KG1 (cell line): ENCODE measurements around the gene EVC.

ENCODE experiments used
- DNase-seq: peaks from one replicate; lab custom pipeline; 2025; lab: John Stamatoyannopoulos, UW

Gene EVC

GRCh38 chr4:5710961-5711478, at the start of gene EVC:
EVC (plus strand) TSS chr4:5711201; CDS start chr4:5711381, 180 bp downstream.
- DNase-seq = no peak

DNA sequence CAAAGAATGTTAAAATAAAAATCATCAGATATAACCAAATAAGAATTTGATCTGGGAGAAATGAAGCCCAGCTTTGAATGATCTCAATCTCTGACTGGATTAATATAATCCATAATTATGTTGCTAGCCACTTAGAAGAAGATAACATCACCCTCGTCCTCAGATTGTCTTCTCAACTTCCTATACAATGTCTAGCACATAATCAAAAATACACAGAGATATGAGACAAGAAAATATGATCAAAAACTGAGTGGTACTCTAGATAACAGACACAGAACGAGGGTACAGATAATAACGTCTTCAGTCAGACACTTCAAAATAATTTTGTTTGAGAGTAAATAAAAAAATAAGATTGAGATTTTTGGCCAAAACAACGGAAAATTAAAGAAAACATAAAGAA, 49.8 kb upstream of the EVC start:
- DNase-seq = no peak

DNA sequence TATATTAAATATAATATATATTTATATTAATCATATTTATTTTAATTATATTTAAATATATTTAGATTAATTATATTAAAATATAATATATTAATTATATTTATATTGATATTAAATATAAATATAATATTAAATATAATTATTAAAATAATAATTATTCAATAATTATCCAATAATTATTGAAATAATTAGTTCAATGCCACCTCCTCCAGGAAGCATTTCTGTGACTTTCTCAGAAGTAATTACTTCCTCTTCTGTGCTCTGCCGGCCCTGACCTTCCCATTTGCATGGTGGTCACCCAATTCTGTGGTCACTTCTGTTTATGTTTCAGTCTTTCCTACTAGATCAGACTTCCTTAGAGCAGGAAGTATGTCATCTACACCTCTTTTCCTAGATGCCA, 48.4 kb upstream of the EVC start:
- no peak for DNase-seq

DNA sequence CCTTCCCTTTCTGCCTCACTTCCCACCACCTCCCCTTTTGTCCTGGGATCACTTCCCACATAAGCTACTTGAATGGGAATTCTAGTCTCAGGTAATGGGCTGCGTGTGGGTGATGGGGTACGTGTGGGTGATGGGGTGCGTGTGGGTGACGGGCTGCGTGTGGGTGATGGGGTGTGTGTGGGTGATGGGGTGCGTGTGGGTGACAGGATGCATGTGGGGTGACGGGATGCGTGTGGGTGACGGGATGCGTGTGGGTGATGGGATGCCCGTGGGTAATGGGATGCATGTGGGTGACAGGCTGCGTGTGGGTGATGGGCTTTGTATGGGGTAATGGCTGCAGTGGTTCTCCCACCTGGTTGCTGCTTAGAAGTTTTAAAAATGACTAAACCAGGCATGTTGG, 46.2 kb upstream of the EVC start:
- DNase-seq = no peak

GRCh38 chr4:5666741-5667140, 44.3 kb upstream of the EVC start:
- DNase-seq = no peak

GRCh38 chr4:5676763-5677162, 34.2 kb upstream of the EVC start:
- DNase-seq = no peak

- no peak for DNase-seq
These were observed 32.0 kb upstream of the EVC start for GRCh38 chr4:5678977-5679376.

GRCh38 chr4:5683566-5683965, 27.4 kb upstream of the EVC start:
- no peak for DNase-seq

DNA sequence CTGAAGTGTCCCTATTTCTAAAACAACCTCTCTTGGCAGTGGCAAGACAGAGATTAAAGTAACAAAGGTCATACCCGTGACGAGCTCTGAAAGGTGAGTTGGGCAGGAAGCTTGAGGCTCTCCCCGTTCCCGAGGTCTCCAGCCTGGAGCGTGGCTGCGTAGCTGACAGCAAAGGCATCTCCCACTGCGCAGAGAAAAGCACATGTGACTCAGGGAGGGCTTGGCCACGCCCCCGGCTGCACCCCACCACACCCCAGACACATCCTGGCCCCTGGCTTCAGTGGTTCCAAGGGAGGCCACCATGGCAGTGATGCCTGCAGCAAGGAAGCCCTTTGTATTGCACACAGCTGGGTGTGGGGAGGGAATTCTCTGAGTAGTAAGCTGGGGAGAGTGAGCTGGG, 25.7 kb upstream of the EVC start:
- DNase-seq = no peak

DNA sequence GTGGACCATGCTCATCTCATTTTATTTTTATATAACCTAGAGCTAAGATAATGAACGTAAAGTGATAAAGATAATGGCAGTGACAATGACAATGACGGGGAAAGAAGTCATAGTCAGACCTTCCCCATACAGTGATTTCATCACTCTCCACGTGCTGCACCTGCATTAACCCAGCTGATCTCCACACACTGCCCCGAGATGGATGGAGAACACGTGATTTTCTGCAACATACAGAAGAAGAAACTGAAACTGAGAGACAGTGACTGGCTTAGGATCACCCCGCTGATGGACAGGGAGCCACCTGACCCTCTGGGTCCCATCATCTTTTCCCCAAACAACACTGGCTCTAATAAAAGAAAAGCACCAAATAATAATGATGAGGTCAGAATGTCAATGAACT, 24.7 kb upstream of the EVC start:
- DNase-seq = no peak

- no peak for DNase-seq
These were observed 21.9 kb upstream of the EVC start for GRCh38 chr4:5689065-5689464.

GRCh38 chr4:5691491-5692132, 19.4 kb upstream of the EVC start:
- no peak for DNase-seq

GRCh38 chr4:5693871-5694270, 17.1 kb upstream of the EVC start:
- DNase-seq = no peak

GRCh38 chr4:5696341-5696740, 14.7 kb upstream of the EVC start:
- no peak for DNase-seq

- no peak for DNase-seq
These were observed 10.5 kb upstream of the EVC start for GRCh38 chr4:5700459-5700858.

- no peak for DNase-seq
These were observed 9.0 kb upstream of the EVC start for GRCh38 chr4:5701971-5702370.

DNA sequence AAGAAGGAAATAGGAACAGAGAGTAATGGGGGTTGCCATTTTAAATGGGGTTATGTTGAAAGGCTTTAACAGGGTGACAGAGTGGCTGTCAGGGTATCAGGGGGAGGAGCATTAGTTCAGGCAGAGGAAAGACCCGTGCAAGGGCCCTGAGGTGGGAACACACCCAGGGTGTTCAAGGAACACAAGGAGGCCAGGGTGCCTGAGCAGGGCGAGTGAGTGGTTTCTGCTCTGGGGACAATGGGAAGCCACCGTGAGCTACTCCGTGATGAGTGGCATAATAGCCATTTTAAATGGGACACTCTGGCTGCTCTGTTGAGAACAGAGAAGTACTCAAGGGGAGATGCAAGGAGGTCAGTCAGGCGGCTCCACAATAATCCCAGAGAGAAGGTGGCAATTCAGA, 7.2 kb upstream of the EVC start:
- DNase-seq = no peak

- DNase-seq = no peak
These were observed 6.7 kb upstream of the EVC start for GRCh38 chr4:5704276-5704675.

- DNase-seq = no peak
These were observed 5.2 kb upstream of the EVC start for GRCh38 chr4:5705647-5706320.

- DNase-seq = no peak
These were observed 4.3 kb upstream of the EVC start for GRCh38 chr4:5706486-5707290.

GRCh38 chr4:5707366-5707765, 3.6 kb upstream of the EVC start:
- DNase-seq = no peak

DNA sequence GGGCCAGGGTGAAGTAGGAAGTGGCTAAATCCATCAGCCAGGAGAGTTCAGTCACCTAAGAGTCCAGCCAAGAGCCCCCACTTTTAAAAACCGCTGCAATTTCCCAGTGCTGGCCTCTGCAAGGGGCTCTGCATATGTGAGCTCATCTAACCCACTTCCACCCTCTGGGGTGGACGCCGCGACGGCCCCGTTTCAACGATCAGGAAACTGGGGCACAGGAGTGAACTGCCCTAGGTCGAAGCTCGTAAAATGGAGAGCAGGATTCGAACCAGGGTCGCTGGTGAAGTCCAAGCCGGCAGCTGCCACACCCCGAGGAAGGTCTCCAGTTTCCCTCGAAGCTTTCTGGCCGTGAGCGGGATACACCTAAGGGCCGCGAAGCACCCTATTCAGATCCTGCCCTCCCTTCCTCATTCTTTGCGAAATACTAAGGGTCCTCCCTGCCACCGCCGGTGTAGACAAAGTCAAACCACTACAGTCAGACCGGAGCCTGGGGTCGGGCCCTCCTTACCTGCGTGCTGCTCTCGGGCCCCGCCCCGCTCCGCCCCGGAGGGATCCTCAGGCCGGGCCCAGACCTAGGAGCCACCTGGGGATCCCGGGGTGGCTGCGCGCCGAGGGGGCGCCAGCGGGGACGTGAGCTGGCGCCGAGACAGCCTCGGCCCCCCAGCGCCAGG, 3.1 kb upstream of the EVC start:
- DNase-seq = no peak
